ENCODE measurements around the gene TRAK1.

TRAK1 gene

GRCh38 chr3:42269647-42270046 is 178.5 kb downstream of the TRAK1 start:
- Mint-ChIP-seq H3K4me1 (ENCODE audit: low read depth) (peaks cover 11% of the 10 kb centered on the region), H3K9me3 (peaks cover 11% of the 10 kb centered on the region), H3K27ac (no peak overlapping the region), H3K36me3 (ENCODE audit: low read depth) (no peaks in the 10 kb centered on the region), H3K27me3 (peaks cover 59% of the 10 kb centered on the region), H3K4me3 (no peak overlapping the region)
- DNase-seq = no peak

- Mint-ChIP-seq H3K27ac (no peak overlapping the region), H3K4me3 (no peak overlapping the region), H3K36me3 (ENCODE audit: low read depth) (no peaks in the 10 kb centered on the region), H3K4me1 (ENCODE audit: low read depth) (peaks cover 2% of the 10 kb centered on the region), H3K9me3 (peaks cover 11% of the 10 kb centered on the region), H3K27me3 (peaks cover 50% of the 10 kb centered on the region)
- DNase-seq = no peak
Observed at GRCh38 chr3:42270561-42270960, 179.4 kb downstream of the TRAK1 start.

- Mint-ChIP-seq H3K27me3 (peaks cover 42% of the 10 kb centered on the region), H3K9me3 (peaks cover 11% of the 10 kb centered on the region), H3K4me3 (no peak overlapping the region), H3K36me3 (ENCODE audit: low read depth) (no peaks in the 10 kb centered on the region), H3K4me1 (ENCODE audit: low read depth) (no peaks in the 10 kb centered on the region), H3K27ac (no peak overlapping the region)
- DNase-seq = no peak
Observed at GRCh38 chr3:42271786-42272185, 180.6 kb downstream of the TRAK1 start.

GRCh38 chr3:42273361-42273760 is 182.2 kb downstream of the TRAK1 start:
- no peak overlapping the region for H3K4me3 Mint-ChIP-seq
- H3K4me1 Mint-ChIP-seq (ENCODE audit: low read depth) = no peaks in the 10 kb centered on the region
- H3K9me3 Mint-ChIP-seq = peaks cover 11% of the 10 kb centered on the region
- peaks cover 26% of the 10 kb centered on the region for H3K27me3 Mint-ChIP-seq
- no peak overlapping the region for H3K27ac Mint-ChIP-seq
- H3K36me3 Mint-ChIP-seq (ENCODE audit: low read depth) = no peaks in the 10 kb centered on the region
- no peak for DNase-seq

GRCh38 chr3:42274266-42274665 is 183.1 kb downstream of the TRAK1 start:
- no peaks in the 10 kb centered on the region for H3K4me1 Mint-ChIP-seq (ENCODE audit: low read depth)
- peaks cover 17% of the 10 kb centered on the region for H3K27me3 Mint-ChIP-seq
- H3K4me3 Mint-ChIP-seq = no peak overlapping the region
- no peaks in the 10 kb centered on the region for H3K36me3 Mint-ChIP-seq (ENCODE audit: low read depth)
- H3K9me3 Mint-ChIP-seq = peaks cover 15% of the 10 kb centered on the region
- H3K27ac Mint-ChIP-seq = no peak overlapping the region
- DNase-seq = no peak

- Mint-ChIP-seq H3K27me3 (peaks cover 10% of the 10 kb centered on the region), H3K27ac (no peak overlapping the region), H3K36me3 (ENCODE audit: low read depth) (no peaks in the 10 kb centered on the region), H3K4me1 (ENCODE audit: low read depth) (no peaks in the 10 kb centered on the region), H3K4me3 (no peak overlapping the region), H3K9me3 (peaks cover 23% of the 10 kb centered on the region)
- no peak for DNase-seq
Observed at GRCh38 chr3:42275217-42275616, 184.1 kb downstream of the TRAK1 start.

All from activated T-cell treated with anti-CD3 and anti-CD28 coated beads, Interleukin-2, amount 50 U/mL, for 24 hours (primary cell).